Thyroid gland (tissue), 4 donors: ENCODE data around the gene APCDD1L.

Experiments
- POLR2A ChIP-seq, 2 donors: fragments of 450-650 bp; IDR thresholded peaks; one replicate each; pipeline ENCODE4 v1.6.1; 2017; ENCODE audit warnings: antibody characterized with exemption in 2 of 2, mild to moderate bottlenecking in 2 of 2, moderate library complexity in 1 of 2
- TF ChIP-seq, protein P1 (sequence below), 6 experiments: fragments of 200-600 bp in 3 of 6; fragments of 450-650 bp in 3 of 6; sonication (generic) in 3 of 6; IDR thresholded peaks; one replicate each; pipeline ENCODE4 v1.5.1; 2016 to 2019; ENCODE audit warnings: antibody characterized with exemption in 6 of 6, mild to moderate bottlenecking in 2 of 6, inconsistent platforms in 1 of 6, moderate library complexity in 1 of 6

DNA sequence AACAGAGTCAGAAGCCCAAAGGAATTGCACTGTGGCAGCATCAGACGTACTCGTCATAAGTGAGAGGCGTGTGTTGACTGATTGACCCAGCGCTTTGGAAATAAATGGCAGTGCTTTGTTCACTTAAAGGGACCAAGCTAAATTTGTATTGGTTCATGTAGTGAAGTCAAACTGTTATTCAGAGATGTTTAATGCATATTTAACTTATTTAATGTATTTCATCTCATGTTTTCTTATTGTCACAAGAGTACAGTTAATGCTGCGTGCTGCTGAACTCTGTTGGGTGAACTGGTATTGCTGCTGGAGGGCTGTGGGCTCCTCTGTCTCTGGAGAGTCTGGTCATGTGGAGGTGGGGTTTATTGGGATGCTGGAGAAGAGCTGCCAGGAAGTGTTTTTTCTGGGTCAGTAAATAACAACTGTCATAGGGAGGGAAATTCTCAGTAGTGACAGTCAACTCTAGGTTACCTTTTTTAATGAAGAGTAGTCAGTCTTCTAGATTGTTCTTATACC, 70.4 kb downstream of the APCDD1L start:
- no peak for TF ChIP-seq POLR2A (IDR thresholded peaks at IDR 0.05)
- TF ChIP-seq, protein P1, sequence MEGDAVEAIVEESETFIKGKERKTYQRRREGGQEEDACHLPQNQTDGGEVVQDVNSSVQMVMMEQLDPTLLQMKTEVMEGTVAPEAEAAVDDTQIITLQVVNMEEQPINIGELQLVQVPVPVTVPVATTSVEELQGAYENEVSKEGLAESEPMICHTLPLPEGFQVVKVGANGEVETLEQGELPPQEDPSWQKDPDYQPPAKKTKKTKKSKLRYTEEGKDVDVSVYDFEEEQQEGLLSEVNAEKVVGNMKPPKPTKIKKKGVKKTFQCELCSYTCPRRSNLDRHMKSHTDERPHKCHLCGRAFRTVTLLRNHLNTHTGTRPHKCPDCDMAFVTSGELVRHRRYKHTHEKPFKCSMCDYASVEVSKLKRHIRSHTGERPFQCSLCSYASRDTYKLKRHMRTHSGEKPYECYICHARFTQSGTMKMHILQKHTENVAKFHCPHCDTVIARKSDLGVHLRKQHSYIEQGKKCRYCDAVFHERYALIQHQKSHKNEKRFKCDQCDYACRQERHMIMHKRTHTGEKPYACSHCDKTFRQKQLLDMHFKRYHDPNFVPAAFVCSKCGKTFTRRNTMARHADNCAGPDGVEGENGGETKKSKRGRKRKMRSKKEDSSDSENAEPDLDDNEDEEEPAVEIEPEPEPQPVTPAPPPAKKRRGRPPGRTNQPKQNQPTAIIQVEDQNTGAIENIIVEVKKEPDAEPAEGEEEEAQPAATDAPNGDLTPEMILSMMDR (IDR thresholded peaks at IDR 0.05), result no peak
